Colon (tissue), 2 donors: ENCODE measurements around the gene C5orf24.
"Not testable (repeated sequence)": the region's sequence is repeated elsewhere in the genome, so short reads cannot be mapped to it uniquely, and the experiment has no call there.

Experiments used
- FAIRE-seq: peaks from 2 replicates; lab custom pipeline; 2012; peaks lifted over from hg19 to GRCh38; lab: Jason Lieb, UNC
- donor health status: control.
- donor health status: control.

Gene C5orf24

DNA sequence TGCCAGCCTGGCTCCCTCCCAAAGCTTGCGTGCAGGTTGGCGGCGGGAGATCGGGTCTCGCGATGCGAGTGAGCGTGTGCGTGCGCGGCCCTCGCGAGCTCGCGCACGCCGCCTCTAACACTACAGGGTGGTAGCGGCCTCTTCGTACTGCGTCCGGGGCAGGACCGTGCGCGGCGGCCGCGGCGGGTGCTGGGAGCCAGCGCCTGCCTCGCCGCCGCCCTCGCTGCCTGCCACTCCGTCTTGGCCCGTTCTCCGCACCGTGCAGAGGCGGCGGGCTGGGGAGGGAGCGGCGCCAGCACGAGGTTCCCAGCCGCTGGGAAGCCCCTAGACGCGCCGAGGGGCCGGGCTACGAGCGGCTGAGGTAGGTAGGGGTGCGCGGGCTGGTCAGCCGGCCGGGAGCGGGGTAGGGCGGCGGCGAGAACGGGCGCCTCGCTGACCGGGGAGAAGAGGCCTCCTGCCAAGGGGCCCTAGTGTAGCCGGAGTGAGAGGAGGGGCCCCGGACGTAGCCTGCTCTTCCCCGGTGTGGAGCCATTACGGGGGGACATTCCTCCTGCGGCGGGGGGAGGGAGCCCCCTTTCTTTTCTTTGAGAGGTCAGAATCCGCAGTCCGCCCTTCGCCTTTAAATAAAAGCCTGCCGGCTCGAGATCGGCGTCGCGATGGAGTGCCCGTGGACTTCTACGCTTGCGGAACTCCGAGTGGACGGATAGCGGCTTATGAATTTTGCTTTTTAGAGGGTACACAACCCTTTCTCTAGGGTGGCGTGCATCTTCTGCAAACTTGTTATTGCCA, at the start of gene C5orf24:
C5orf24 (plus strand) TSS at position 117 of the 789 bp plus-strand sequence. CDS start 8,933 bp downstream, outside the sequence.
- FAIRE-seq = no peak

DNA sequence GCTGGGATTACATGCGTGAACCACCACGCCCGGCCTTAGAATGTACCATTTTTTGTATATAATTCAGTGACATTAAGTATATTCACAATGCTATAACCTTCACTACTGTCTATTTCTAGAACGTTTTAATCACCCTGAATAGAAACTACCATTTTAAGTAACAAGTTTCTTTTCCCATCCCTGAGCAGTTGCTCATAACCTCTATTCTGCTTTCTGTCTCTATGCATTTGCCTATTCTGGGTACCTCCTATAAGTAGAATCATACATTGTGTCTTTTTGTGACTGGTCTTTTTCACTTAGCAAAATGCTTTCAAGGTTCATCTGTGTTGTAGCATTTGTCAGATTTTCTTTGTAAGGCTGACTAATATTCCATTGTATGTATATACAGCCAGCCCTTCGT, 47.3 kb upstream of the C5orf24 start:
- FAIRE-seq = no peak

GRCh38 chr5:134803821-134804220, 41.9 kb upstream of the C5orf24 start:
- FAIRE-seq = no peak

GRCh38 chr5:134813407-134813806, 32.4 kb upstream of the C5orf24 start:
- FAIRE-seq = no peak

DNA sequence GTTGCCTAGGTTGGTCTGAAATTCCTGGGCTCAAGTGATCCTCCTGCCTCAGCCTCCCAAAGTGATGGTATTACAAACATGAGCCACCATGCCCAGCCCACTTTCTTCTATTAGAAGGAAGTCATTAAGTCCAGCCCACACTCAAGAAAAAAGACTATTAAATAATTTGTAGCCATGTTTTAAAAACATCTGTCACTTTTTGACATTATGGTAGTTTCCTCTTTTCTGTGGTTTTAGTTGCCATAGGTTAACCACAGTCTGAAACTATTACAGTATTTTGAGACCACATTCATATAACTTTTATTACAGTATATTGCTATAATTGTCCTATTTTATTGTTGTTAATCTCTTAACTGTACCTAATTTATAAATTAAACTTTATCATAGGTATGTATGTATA, 31.9 kb upstream of the C5orf24 start:
- no peak for FAIRE-seq

DNA sequence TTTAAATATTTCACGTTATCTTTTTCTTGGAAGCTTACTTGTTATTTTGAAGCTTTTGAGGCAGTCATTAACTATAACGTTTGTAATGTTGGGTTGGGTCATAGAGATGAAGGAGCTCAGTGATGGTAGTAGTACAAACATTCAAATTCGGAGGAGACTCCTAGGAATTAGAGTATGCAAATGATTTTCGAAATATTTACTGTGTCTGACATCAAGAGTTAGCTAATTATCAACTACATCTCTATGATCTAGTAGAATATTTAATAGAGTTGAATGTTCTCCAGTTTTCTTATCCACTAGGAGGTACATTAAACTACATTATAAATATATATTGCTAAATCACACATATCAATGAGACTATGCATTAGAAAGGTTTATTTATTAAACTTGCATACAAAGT, 28.8 kb upstream of the C5orf24 start:
- FAIRE-seq = no peak

DNA sequence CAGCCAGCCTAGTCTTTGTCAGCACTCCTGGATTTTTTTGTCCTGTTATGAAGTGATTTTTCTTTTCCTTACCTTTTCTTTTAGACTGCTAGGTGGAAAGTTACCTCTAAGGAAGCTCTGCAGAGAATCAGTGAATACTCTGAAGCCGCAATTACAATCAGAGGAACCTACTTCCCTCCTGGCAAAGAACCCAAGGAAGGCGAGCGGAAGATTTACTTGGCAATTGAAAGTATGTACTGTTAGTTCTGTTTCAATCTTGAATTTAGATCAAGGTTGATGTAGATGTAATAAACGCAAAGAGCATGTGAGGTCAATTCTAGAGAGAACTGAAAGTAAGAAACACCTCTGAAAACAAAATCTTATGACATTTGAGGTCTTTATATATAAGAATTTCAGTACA, 27.0 kb upstream of the C5orf24 start:
- no peak for FAIRE-seq

DNA sequence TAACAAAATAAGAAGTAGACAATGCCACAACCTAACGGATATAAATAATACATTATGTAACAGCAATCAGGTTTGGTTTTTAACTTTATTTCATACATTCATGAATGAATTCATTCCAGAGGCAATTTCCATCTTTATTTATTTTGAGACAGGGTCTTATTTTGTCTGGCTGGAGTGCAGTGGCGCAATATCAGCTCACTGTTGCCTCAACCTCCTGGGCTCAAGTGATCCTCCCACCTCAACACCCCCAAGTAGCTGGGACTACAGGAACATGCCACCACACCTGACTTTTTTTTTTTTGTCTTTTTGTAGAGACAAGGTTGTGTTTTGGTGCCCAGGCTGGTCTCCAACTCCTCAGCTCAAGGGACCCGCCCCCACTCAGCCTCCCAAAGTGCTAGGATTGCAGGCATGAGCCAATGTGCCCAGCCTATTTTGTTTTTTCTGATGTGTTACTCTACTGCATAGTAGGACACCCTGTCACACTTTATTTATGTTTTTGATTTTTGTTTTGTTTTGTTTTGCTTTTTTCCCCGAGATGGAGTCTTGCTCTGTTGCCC, 26.3 kb upstream of the C5orf24 start:
- no peak for FAIRE-seq

DNA sequence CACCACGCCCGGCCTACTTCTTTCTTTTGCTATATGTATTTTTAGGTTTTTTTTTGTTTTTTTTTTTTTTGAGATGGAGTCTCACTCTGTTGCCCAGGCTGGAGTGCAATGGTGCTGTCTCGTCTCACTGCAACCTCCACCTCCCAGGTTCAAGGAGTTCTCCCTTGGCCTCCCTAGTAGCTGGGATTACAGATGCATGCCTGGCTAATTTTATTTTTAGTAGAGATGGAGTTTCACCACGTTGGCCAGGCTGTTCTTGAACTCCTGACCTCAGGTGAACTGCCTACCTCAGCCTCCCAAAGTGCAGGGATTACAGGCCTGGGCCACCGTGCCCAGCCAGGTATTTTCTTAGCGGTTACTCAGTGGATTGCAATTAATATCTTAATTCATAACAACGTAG, 23.9 kb upstream of the C5orf24 start:
- no peak for FAIRE-seq

DNA sequence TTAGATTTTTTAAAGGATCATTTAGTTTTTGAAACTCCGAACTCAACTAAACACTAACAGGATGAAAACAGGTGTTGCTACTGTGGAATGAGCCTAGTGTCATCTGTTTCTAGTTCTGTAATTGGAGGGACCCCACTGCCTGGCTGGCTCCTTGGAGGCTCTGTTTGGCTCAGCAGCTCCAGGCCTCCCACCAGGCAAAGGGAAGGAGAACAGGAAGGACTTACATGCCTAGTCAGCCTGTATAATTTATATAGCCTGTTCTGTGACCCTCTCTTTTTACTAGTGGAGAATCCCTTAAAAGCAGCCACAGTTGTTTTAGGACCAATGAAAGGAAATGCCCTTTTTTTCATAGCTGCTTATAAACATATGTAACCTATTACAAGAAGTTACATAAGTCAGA, 21.1 kb upstream of the C5orf24 start:
- no peak for FAIRE-seq

GRCh38 chr5:134825212-134825611, 20.6 kb upstream of the C5orf24 start:
- FAIRE-seq = no peak

DNA sequence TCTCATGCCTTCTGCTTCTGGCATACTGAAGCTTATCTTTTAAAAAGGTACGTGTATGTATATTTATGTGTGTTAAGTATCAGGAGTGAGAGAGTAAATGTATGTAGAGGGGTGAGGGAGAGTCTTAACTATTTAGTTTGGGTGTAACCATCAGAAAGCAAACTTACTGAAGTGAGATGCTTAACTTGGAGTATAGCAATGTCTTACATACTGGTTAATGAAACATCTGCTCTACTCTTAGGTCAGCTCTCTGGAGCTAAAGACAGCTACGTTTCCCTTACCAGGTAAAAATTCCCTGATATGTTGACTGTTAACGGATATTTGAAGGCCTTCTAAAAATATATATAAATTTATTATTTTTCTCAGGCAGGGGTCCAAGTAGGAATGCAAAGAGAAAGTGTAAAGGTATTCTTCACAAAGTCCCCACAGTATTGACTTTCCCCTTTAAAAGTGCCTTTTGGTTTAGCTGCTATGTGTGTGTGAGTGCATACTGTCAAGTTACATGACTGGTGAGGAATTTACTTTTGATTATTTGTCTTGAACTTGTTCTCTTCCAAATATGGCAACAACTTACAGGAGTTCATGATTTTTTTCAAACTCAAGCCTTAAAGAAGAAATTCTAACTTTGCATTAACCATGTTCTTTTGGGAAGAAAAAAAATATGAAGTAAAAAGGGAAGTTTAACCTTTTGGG, 12.3 kb upstream of the C5orf24 start:
- FAIRE-seq = no peak

DNA sequence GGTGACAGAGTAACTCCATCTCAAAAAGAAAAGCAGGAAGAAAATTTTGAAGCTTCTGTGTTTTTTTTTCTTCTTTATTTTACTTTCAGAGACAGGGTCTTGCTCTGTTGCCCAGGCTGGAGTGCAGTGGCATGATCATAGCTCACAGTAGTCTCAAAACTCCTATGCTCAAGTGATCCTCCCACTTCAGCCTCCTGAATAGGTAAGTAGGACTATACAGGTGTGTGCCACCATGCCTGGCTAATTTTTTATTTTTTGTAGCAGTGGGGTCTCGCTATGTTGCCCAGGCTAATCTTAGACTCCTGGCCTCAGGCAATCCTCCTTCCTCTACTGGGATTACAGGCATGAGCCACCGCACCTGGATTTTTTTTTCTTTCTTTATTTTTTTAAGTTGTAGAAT, 10.1 kb upstream of the C5orf24 start:
- FAIRE-seq = no peak

DNA sequence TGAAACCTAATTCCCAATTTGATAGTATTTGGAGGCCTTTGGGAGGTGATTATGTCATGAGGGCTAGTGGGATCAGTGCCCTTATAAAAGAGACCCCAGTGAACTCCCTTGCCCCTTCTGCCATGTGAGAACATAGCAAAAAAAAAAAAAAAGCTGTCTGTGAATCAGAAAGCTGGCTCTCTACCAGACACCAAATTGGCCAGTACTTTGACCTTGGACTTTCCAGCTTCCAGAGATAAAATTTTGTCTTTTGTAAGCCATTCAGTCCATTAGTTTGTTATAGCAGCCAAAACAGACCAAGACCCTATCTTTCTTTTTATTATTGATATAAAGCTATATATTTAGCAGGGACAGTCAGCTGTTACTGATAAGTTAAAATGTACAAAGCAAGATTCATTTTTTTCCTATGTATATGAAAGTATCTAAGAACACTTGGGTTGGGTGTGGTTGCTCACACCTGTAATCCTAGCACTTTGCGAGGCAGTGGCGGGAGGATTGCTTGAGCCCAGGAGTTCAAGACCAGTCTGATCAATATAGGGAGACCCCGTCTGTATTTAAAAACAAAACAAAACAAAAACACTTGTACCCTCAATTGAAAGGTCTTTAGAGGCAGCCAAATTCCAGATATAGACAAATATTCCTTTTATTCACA, 8.1 kb upstream of the C5orf24 start:
- FAIRE-seq = no peak

GRCh38 chr5:134838361-134838760, 7.4 kb upstream of the C5orf24 start:
- not testable (repeated sequence) for FAIRE-seq

- no peak for FAIRE-seq
These were observed 5.0 kb upstream of the C5orf24 start for GRCh38 chr5:134840811-134841210.

DNA sequence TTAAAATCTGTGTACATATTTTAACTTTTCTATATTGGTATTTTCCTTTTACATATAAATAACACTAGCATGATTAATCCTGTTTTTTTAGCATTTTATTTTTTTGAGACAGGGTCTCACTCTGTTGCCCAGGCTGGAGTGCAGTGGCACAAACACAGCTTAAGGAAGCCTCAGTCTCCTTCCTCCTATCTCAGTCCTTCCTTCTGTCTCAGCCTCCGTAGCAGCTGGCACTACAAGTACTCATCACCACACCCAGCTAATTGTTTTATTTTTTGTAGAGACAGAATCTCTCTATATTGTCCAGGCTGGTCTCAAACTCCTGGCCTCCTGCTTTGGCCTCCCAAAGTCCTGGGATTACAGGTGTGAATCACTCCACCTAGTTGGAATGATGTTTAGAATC, 1.5 kb upstream of the C5orf24 start:
- FAIRE-seq = no peak

GRCh38 chr5:134845335-134845851, 375 bp upstream of the C5orf24 start:
- FAIRE-seq = no peak

- no peak for FAIRE-seq
These were observed 833 bp downstream of the C5orf24 start for GRCh38 chr5:134846641-134846960.

DNA sequence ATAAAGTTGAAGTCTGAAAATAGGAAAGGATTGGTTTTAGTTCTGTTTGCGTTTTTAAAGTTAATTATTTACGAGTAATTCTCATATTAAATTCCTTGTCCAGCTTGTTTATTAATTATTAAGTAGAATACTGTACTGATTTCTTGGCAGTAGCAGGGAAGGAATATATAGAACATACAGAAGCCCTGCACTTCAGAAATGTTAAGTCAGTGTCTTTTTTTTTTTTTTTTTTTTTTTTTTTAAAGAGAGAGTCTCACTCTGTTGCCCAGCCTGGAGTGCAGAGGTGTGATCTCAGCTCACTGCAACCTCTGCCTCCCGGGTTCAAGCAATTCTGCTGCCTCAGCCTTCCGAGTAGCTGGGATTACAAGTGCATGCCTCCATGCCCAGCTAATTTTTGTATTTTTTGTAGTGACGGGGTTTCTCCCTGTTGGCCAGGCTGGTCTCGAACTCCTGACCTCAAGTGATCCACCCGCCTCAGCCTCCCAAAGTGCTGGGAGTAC, 3.7 kb downstream of the C5orf24 start:
- FAIRE-seq = not testable (repeated sequence)

DNA sequence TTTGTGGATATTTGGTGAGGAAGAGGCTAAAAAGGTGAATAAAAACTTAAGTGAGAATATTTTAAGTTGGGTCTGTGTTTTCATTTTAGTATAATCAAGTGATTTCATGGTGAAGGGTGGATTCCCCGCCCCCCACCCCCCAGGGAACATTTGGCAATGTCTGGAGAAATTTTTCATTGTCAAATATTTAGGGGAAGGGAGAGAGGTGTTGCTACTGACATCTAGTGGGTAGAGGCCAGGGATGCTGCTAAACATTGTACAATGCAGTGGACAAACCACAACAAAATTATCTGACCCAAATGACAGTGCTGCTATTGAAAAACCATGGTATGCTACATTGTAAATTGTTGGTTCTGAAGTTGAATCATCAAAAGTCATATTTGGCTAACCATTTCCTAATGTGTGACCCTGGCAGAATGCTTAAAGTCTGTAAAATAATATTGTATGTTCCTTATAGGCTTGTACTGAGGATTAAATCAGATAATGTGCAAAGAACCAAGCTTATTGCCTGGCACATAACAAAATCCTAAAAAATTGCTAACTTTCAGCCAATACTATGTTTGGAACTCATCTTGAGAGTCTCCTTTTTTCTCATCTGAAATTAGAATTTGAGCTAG, 5.6 kb downstream of the C5orf24 start:
- FAIRE-seq = no peak

DNA sequence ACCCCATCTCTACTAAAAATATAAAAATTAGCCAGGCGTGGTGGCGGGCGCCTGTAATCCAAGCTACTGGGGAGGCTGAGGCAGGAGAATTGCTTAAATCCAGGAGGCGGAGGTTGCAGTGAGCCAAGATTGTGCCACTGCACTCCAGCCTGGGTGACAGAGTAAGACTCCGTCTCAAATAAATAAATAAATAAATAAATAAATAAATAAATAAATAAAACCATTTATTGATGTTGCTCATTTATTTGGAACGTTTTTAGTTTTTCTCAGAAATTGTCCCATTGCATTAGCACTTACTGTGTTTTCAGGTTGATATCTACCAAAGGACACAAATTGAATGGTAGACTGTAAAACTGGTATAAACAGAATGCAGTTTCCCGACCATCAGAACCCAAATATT, 10.7 kb downstream of the C5orf24 start:
- FAIRE-seq = not testable (repeated sequence)
